NCI-H774 (cell line): ENCODE results near the gene NOMO2.
"Not testable (repeated sequence)": the region's sequence is repeated elsewhere in the genome, so short reads cannot be mapped to it uniquely, and the experiment has no call there.

ENCODE experiments used
- DNase-seq: peaks from one replicate; lab custom pipeline; 2025; lab: John Stamatoyannopoulos, UW

Gene NOMO2

GRCh38 chr16:18561727-18562314 lies at the start of gene NOMO2:
NOMO2 (minus strand) TSS chr16:18562097; CDS start chr16:18562040, 57 bp downstream.
- not testable (repeated sequence) for DNase-seq

- DNase-seq = not testable (repeated sequence)
Measured at GRCh38 chr16:18610147-18610803, 48.4 kb upstream of the NOMO2 start.

DNA sequence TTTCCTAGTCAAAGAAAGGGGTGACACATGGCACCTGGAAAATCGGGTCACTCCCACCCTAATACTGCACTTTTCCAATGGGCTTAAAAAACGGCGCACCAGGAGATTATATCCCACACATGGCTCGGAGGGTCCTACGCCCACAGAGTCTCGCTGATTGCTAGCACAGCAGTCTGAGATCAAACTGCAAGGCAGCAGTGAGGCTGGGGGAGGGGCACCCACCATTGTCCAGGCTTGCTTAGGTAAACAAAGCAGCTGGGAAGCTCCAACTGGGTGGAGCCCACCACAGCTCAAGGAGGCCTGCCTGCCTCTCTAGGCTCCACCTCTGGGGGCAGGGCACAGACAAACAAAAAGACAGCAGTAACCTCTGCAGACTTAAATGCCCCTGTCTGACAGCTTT lies 46.4 kb upstream of the NOMO2 start:
- not testable (repeated sequence) for DNase-seq

GRCh38 chr16:18603572-18604246 lies 41.8 kb upstream of the NOMO2 start:
- DNase-seq = not testable (repeated sequence)

DNA sequence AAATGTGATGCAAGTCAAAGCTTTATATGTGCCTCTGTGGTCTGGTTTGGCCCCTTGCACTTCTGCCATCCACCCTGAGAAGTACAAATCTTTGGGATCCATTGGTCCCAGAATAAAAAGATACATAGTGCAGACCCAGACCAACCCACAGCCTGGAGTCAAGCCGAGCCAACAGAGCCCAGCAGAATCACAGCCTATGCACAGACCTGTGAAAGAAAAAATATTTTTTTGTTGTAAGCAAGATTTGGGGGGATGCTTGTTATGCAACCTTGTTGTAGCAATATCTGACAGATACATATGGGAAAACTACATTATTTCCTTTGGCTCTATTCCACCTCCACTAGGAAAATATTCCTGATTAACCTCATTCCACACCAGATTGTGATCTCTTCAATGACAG lies 36.7 kb upstream of the NOMO2 start:
- DNase-seq = not testable (repeated sequence)

DNA sequence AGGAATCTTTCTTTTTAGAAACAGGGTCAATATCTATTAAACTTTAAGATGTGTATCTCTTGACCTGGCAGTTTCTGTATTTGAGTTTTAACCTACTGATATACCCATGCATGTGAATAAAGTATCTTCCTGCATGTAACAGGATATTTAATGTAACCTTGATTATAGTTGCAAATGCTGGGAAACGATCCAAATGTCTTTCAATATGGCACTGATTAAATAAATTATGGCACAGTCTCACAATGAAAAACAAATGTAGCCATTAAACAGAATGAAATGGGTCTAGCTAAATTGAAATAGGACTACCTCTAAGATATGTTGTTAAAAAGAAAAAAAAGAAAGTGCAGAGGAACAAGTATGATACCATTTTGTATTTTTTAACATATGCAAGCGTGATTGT lies 35.8 kb upstream of the NOMO2 start:
- DNase-seq = not testable (repeated sequence)

DNA sequence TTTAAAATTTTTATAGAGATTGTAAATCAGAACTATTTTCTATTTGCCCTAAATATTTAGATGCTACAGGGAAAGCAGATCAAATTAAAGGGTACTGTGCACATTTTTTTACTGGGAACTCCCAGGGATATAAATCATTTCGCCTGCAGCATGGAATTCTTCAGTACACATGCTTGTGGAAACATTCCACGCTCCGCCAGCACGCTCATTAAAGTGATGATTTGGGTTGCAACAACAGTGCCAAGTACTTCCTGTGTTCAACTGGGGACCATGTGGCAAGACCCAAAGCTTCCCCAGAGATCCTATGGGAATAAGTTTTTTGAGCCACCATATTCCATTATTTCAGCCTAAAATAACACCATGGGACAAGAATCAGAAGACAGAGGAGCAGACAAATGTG lies 35.4 kb upstream of the NOMO2 start:
- not testable (repeated sequence) for DNase-seq

- not testable (repeated sequence) for DNase-seq
Measured at GRCh38 chr16:18595796-18596195, 33.9 kb upstream of the NOMO2 start.

GRCh38 chr16:18594880-18595279 lies 33.0 kb upstream of the NOMO2 start:
- not testable (repeated sequence) for DNase-seq

GRCh38 chr16:18593904-18594303 lies 32.0 kb upstream of the NOMO2 start:
- not testable (repeated sequence) for DNase-seq

DNA sequence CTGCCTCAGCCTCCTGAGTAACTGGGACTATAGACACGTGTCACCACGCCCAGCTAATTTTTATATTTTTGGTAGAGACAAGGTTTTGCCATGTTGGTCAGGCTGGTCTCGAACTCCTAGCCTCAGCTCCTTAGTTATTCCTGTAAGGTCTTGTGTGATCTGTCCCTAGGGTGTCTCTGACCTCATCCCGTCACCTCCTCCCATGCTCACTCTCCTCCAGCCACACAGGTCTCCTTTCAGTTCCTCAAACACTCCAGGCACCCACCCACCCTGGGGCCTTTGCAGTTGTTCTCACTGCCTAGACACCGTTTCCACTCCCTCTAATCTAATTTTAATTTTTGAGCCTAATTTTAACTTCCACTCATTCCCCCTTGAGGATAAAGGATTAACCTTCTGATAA lies 31.1 kb upstream of the NOMO2 start:
- DNase-seq = not testable (repeated sequence)

- peak; percentile 30 for DNase-seq
Measured at GRCh38 chr16:18591908-18592307, 30.0 kb upstream of the NOMO2 start.

GRCh38 chr16:18591441-18591840 lies 29.5 kb upstream of the NOMO2 start:
- DNase-seq = not testable (repeated sequence)

DNA sequence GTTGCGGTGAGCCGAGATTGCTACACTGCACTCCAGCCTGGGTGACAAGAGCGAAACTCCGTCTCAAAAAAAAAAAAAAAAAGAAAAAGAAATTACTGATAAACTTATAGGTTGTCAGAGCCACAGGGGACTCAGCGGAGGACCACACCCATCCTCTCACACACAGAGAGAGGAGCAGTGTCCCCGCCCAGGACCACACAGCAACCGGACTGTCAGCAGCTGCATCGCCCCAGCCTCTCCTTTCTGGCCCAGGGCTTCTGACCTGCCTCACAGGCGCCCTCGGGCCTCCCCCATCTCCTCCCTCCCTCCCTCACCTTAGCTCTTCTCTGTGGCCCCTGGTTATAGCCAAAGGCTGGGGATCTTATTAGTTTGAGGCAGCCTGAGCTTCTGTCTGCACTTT lies 27.9 kb upstream of the NOMO2 start:
- not testable (repeated sequence) for DNase-seq

DNA sequence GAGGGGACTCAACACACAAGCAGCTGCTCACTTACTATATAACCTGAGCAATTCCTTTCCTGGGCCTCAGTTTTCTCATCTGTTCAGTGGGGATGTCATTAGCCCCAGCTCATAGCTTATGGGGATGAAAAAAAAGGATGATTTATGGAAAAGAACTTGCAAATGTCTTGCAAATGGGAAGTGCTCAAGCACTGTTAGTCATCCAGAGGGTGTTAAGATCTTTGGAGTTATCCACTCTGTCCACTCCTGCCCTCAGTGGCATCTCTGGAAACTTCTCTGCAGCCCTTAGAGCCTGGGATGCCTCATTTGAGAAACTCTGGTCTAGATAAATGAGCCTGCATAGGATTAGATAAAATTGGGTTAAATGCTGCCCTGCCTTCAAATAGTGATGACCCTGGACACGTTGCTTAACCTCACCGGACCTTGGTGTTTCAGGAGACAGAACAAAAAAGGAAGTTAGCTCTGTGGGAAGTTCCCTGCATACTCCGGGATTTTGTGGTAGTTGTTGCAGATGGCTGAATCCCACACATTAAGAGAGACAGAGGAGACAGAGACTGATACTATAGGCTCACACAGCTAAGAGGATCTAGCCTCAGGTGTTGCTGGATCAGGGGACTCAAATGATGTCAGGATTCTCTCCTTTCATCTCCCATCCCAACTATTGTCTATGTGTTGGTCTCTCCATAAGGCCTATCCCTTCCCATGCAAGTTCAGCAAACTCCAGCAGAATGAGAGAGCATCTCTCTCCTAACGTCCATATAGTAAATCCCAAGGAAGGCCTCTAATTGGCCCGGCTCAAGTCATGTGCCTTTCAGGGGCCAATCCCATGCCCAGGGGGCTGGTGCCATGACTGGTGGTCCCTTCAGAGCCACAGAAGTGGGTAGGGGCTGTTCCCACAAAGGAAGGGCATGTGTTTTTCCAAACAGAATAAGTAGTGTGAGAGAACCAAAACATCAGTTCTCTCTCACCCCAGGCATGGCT lies 25.0 kb upstream of the NOMO2 start:
- not testable (repeated sequence) for DNase-seq

- not testable (repeated sequence) for DNase-seq
Measured at GRCh38 chr16:18585789-18586188, 23.9 kb upstream of the NOMO2 start.

DNA sequence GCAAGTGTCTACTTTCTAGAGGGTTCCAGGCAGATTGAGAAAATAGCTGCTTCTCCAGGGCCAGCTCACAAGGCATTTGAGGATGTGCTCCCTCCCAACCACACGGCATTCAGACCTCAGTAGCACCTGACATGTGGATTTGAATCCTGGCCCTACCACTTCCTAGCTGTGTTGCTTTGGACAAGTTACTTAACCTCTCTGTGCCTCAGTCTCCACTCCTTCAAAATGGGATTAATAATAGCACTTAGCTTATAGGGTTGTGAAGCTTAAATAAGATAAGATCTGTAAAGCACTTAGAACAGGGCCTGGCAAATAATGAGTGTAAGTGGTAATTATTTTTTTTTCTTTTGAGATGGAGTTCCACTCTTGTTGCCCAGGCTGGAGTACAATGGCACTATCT lies 21.0 kb upstream of the NOMO2 start:
- no peak for DNase-seq

- DNase-seq = not testable (repeated sequence)
Measured at GRCh38 chr16:18580396-18580795, 18.5 kb upstream of the NOMO2 start.

DNA sequence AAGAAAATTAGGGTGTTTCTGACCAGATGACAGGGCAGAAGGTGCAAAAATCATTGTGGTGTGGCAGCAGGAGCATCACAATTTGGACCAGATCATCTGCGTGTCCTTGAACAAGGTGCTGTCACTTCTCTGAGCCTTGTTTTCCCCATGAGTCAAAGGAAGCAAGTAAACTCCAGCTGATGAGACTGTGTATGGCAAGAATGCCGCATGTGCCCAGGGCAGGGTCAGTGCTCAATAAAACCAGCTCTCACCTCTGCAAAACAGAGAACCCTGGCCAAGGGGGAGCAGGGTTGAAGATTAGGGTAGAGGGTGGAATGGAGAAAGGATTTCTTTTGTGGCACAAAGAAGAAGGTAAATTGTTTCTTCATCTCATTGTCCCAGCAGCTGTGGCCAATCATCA lies 17.4 kb upstream of the NOMO2 start:
- DNase-seq = not testable (repeated sequence)

DNA sequence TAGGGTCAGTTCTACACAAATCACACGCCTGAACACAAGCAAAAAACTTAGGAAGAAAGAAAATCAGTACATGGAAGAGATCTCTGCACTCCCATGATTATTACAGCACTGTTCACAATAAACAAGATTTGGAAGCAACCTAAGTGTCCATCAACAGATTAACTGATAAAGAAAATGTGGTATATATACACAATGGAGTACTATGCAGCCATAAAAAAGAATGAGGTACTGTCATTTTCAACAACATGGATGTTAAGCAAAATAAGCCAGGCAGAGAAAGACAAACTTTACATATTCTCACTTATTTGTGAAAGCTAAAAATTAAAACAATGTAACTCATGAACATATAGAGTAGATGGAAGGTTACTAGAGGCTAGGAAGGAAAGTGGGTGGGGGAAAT lies 16.0 kb upstream of the NOMO2 start:
- not testable (repeated sequence) for DNase-seq

DNA sequence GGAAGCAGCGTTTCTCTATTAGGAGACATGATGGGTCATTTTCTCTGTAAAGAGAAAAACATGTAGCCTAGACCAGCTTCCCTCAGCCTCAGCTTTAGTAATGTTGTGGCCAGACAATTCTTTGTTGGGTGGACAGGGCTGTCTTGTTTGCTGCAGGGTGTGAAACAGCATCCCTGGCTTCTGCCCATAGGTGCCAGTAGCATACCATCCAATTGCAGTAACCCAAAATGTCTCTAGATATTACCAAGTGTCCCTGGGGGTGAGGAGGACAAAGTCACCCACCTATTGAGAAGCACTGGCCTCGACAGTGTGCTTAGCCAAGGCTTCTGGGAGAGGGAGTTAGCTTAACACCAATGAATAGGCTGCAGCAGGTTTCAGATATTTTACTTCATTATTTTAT lies 14.0 kb upstream of the NOMO2 start:
- not testable (repeated sequence) for DNase-seq
